Measurements from ENCODE around the gene KRTAP6-2. TPM values are rescaled to one million over a fixed set of nuclear protein-coding genes. Genes with fewer than 3 reads are reported as not detected.

Gene KRTAP6-2
- polyA plus RNA-seq, 1 of the 3 experiments (the other 2 are of a cell fraction), result not detected

DNA sequence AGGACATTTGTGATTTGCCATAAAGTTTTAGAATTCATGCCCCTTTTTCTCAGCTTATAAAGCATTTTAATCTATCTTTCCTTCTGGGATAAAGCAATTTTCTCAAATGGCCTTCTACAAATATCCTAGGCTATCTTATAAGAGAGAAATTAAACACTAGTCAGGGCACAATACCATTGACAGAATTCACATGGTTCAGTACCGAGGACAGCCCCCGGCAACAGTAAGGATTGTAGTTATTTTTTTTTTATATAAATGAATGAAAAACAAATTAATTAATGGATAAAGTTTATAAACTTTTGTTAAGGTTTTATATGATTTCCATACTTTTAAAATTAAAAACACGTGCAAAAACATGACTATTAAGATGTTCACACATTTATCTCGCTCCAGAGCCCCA, 29.4 kb upstream of the KRTAP6-2 start:
- TF ChIP-seq RAD21 (IDR thresholded peaks at IDR 0.05; ENCODE audit: low read length), result no peak
- TF ChIP-seq, protein P1, sequence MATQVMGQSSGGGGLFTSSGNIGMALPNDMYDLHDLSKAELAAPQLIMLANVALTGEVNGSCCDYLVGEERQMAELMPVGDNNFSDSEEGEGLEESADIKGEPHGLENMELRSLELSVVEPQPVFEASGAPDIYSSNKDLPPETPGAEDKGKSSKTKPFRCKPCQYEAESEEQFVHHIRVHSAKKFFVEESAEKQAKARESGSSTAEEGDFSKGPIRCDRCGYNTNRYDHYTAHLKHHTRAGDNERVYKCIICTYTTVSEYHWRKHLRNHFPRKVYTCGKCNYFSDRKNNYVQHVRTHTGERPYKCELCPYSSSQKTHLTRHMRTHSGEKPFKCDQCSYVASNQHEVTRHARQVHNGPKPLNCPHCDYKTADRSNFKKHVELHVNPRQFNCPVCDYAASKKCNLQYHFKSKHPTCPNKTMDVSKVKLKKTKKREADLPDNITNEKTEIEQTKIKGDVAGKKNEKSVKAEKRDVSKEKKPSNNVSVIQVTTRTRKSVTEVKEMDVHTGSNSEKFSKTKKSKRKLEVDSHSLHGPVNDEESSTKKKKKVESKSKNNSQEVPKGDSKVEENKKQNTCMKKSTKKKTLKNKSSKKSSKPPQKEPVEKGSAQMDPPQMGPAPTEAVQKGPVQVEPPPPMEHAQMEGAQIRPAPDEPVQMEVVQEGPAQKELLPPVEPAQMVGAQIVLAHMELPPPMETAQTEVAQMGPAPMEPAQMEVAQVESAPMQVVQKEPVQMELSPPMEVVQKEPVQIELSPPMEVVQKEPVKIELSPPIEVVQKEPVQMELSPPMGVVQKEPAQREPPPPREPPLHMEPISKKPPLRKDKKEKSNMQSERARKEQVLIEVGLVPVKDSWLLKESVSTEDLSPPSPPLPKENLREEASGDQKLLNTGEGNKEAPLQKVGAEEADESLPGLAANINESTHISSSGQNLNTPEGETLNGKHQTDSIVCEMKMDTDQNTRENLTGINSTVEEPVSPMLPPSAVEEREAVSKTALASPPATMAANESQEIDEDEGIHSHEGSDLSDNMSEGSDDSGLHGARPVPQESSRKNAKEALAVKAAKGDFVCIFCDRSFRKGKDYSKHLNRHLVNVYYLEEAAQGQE (IDR thresholded peaks at IDR 0.05; ENCODE audit: low read depth, low read length), result peak; percentile 85; the same call in 1 of the 2 replicates

DNA sequence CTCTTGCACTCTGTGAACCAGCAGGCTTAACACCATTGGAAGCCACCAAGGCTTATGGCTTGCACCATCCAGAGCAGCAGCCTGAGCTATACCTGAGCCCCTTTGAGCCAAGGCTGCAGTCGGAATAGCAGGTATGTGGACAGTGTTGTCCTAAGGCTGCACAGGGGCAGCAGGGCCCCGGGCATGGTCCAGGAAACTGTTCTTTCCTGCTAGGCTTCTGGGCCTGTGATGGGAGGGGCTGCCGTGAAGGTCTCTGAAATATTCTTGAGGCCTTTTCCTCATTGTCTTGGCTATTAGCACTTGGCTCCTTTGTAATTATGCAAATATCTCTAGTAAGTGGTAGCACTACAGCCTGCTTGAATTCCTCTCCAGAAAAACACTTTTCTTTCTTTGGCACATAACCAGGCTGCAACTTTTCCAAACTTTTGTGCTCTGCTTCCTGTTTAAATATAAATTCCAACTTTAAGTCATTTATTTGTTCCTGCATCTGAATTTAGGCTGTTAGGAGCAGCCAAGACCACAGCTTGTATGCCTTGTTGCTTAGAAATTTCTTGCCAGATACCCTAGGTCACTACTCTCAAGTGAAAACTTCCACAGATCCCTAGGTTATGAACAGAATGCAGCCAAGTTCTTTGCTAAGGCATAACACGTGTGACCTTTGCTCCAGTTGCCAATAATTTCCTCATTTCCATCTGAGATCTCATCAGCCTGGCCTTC, 26.9 kb upstream of the KRTAP6-2 start:
- no peak overlapping the region for H2AFZ ChIP-seq (ENCODE audit: low read depth)
- no peak overlapping the region for H3K9ac ChIP-seq
- H3K4me3 ChIP-seq (ENCODE audit: low read depth in 2 of 2, low read length in 1 of 2), result no peak overlapping the region
- H3K36me3 ChIP-seq (replicated peaks in 1 of 2; ENCODE audit: control insufficient read depth in 1 of 2, insufficient read depth in 2 of 2, low read length in 1 of 2), result no peaks in the 10 kb centered on the region
- H3K9me2 ChIP-seq, result no peaks in the 10 kb centered on the region
- no peak overlapping the region for H3K4me2 ChIP-seq
- H3K27me3 ChIP-seq (ENCODE audit: insufficient read depth), result no peaks in the 10 kb centered on the region
- no peak overlapping the region for H3K27ac ChIP-seq (ENCODE audit: low read depth in 2 of 2, low read length in 1 of 2)
- CTCF ChIA-PET, result no interaction called here
- DNase-seq, result no peak
- H3K9me3 ChIP-seq, result no peaks in the 10 kb centered on the region
- 7% methylated on average over 4 of the region's 4 CpGs for WGBS (ENCODE audit: low lambda C conversion rate)
- H3K79me2 ChIP-seq (ENCODE audit: insufficient read depth), result no peaks in the 10 kb centered on the region
- TF ChIP-seq, protein P2, sequence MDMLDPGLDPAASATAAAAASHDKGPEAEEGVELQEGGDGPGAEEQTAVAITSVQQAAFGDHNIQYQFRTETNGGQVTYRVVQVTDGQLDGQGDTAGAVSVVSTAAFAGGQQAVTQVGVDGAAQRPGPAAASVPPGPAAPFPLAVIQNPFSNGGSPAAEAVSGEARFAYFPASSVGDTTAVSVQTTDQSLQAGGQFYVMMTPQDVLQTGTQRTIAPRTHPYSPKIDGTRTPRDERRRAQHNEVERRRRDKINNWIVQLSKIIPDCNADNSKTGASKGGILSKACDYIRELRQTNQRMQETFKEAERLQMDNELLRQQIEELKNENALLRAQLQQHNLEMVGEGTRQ (IDR thresholded peaks at IDR 0.05; ENCODE audit: borderline replicate concordance, low read depth, low read length), result no peak
- TF ChIP-seq, protein P3, sequence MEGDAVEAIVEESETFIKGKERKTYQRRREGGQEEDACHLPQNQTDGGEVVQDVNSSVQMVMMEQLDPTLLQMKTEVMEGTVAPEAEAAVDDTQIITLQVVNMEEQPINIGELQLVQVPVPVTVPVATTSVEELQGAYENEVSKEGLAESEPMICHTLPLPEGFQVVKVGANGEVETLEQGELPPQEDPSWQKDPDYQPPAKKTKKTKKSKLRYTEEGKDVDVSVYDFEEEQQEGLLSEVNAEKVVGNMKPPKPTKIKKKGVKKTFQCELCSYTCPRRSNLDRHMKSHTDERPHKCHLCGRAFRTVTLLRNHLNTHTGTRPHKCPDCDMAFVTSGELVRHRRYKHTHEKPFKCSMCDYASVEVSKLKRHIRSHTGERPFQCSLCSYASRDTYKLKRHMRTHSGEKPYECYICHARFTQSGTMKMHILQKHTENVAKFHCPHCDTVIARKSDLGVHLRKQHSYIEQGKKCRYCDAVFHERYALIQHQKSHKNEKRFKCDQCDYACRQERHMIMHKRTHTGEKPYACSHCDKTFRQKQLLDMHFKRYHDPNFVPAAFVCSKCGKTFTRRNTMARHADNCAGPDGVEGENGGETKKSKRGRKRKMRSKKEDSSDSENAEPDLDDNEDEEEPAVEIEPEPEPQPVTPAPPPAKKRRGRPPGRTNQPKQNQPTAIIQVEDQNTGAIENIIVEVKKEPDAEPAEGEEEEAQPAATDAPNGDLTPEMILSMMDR (IDR thresholded peaks at IDR 0.05), result no peak
- TF ChIP-seq, protein P4, sequence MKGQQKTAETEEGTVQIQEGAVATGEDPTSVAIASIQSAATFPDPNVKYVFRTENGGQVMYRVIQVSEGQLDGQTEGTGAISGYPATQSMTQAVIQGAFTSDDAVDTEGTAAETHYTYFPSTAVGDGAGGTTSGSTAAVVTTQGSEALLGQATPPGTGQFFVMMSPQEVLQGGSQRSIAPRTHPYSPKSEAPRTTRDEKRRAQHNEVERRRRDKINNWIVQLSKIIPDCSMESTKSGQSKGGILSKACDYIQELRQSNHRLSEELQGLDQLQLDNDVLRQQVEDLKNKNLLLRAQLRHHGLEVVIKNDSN (IDR thresholded peaks at IDR 0.05; ENCODE audit: borderline replicate concordance, low read depth), result no peak
- no peaks in the 10 kb centered on the region for H3K4me1 ChIP-seq (ENCODE audit: control insufficient read depth in 1 of 2, insufficient read depth in 2 of 2, low read depth in 1 of 2, low read length in 1 of 2)
- H4K20me1 ChIP-seq (ENCODE audit: insufficient read depth), result no peaks in the 10 kb centered on the region
- H3F3A ChIP-seq (replicated peaks; ENCODE audit: insufficient read depth), result no peaks in the 10 kb centered on the region
- POLR2A ChIA-PET, result no interaction called here

More for the DNA sequence above, 29.4 kb upstream of the KRTAP6-2 start:
- ChIA-PET POLR2A (no interaction called here), CTCF (no interaction called here)
- 8% methylated on average over 4 of the region's 4 CpGs for WGBS (ENCODE audit: low lambda C conversion rate)
- H3K9ac ChIP-seq, result no peak overlapping the region
- no peaks in the 10 kb centered on the region for H3K9me2 ChIP-seq
- no peaks in the 10 kb centered on the region for H3K4me1 ChIP-seq (ENCODE audit: control insufficient read depth in 1 of 2, insufficient read depth in 2 of 2, low read depth in 1 of 2, low read length in 1 of 2)
- no peak for DNase-seq
- no peak overlapping the region for H3K4me2 ChIP-seq
- no peaks in the 10 kb centered on the region for H3K79me2 ChIP-seq (ENCODE audit: insufficient read depth)
- H2AFZ ChIP-seq (ENCODE audit: low read depth), result no peak overlapping the region
- H3K27ac ChIP-seq (ENCODE audit: low read depth in 2 of 2, low read length in 1 of 2), result no peak overlapping the region
- H3K9me3 ChIP-seq, result no peaks in the 10 kb centered on the region
- H3K27me3 ChIP-seq (ENCODE audit: insufficient read depth), result no peaks in the 10 kb centered on the region
- no peaks in the 10 kb centered on the region for H3F3A ChIP-seq (replicated peaks; ENCODE audit: insufficient read depth)
- no peaks in the 10 kb centered on the region for H3K36me3 ChIP-seq (replicated peaks in 1 of 2; ENCODE audit: control insufficient read depth in 1 of 2, insufficient read depth in 2 of 2, low read length in 1 of 2)
- H4K20me1 ChIP-seq (ENCODE audit: insufficient read depth), result no peaks in the 10 kb centered on the region
- no peak overlapping the region for H3K4me3 ChIP-seq (ENCODE audit: low read depth in 2 of 2, low read length in 1 of 2)
